Liver (tissue), 9 donors: ENCODE results near the gene PJVK. TPM values are rescaled to one million over a fixed set of nuclear protein-coding genes. Genes with fewer than 3 reads are reported as not detected.

ENCODE experiments used
- DNase-seq: peaks from one replicate; pipeline ENCODE4 v3.0.0-alpha.2; 2017; ENCODE audit warnings: low spot score
- H3K27ac ChIP-seq, 2 donors: one replicate each; pipeline ENCODE4 v1.7.0; 2013; ENCODE audit warnings: inconsistent platforms in 2 of 2, low read length in 2 of 2, control low read depth in 1 of 2, low read depth in 1 of 2, mild to moderate bottlenecking in 1 of 2
- H3K27me3 ChIP-seq, 4 donors: one replicate each; pipeline versions ENCODE4 v1.6.1 to v1.7.0; 2013; ENCODE audit warnings: low read length in 3 of 4, inconsistent platforms in 1 of 4, mild to moderate bottlenecking in 1 of 4, moderate library complexity in 1 of 4; ENCODE audit not compliant: control insufficient read depth in 4 of 4, insufficient read depth in 4 of 4
- H3K36me3 ChIP-seq, 4 donors: one replicate each; pipeline versions ENCODE4 v1.6.1 to v1.7.0; 2013; ENCODE audit warnings: low read length in 3 of 4, mild to moderate bottlenecking in 3 of 4, low read depth in 1 of 4, moderate library complexity in 1 of 4; ENCODE audit not compliant: control insufficient read depth in 4 of 4, insufficient read depth in 3 of 4
- H3K4me1 ChIP-seq, 4 donors: one replicate each; pipeline versions ENCODE4 v1.6.1 to v1.7.0; 2013; ENCODE audit warnings: low read length in 3 of 4, mild to moderate bottlenecking in 3 of 4, moderate library complexity in 1 of 4; ENCODE audit not compliant: control insufficient read depth in 4 of 4, insufficient read depth in 4 of 4
- H3K4me3 ChIP-seq, 3 donors: one replicate each; pipeline versions ENCODE4 v1.6.1 to v1.7.0; 2013; ENCODE audit warnings: low read length in 3 of 3, control low read depth in 1 of 3, low read depth in 1 of 3, mild to moderate bottlenecking in 1 of 3
- H3K9ac ChIP-seq, 2 donors: one replicate each; pipeline ENCODE4 v1.7.0; 2013; ENCODE audit warnings: low read length in 2 of 2, mild to moderate bottlenecking in 2 of 2, moderate library complexity in 2 of 2, control low read depth in 1 of 2, low read depth in 1 of 2
- H3K9me3 ChIP-seq, 4 donors: one replicate each; pipeline versions ENCODE4 v1.6.1 to v1.7.0; 2013; ENCODE audit warnings: low read length in 3 of 4; ENCODE audit not compliant: control insufficient read depth in 4 of 4
- ATF3 ChIP-seq: IDR thresholded peaks from 2 replicates; pipeline ENCODE4 v1.6.1; 2016; ENCODE audit warnings: antibody characterized with exemption
- CTCF ChIP-seq: fragments of 150-350 bp; IDR thresholded peaks from 2 replicates; pipeline ENCODE4 v1.5.1; 2017; ENCODE audit warnings: improper control_type of control experiment, low read depth, low read length; ENCODE audit not compliant: missing input control
- EGR1 ChIP-seq, 2 donors: IDR thresholded peaks; 2 replicates each; pipeline ENCODE4 v1.6.1; 2016 to 2018; ENCODE audit warnings: antibody characterized with exemption in 2 of 2, low read depth in 2 of 2
- FOXA1 ChIP-seq: IDR thresholded peaks from 2 replicates; pipeline ENCODE4 v1.6.1; 2016; ENCODE audit warnings: antibody characterized with exemption
- FOXA2 ChIP-seq: IDR thresholded peaks from 2 replicates; pipeline ENCODE4 v1.6.1; 2016; ENCODE audit warnings: antibody characterized with exemption
- GABPA ChIP-seq, 2 donors: IDR thresholded peaks in 1 of 2; conservative IDR thresholded peaks in 1 of 2; 2 replicates each; pipeline ENCODE4 v1.6.1; 2016; ENCODE audit warnings: antibody characterized with exemption in 2 of 2, mild to moderate bottlenecking in 1 of 2, moderate library complexity in 1 of 2
- HNF4A ChIP-seq, 2 donors: conservative IDR thresholded peaks; 2 replicates each; pipeline ENCODE4 v1.6.1; 2016; ENCODE audit warnings: antibody characterized with exemption in 2 of 2, mild to moderate bottlenecking in 2 of 2
- HNF4G ChIP-seq: IDR thresholded peaks from 2 replicates; pipeline ENCODE4 v1.6.1; 2016; ENCODE audit warnings: antibody characterized with exemption
- JUND ChIP-seq, 2 donors: IDR thresholded peaks; 2 replicates each; pipeline ENCODE4 v1.6.1; 2016; ENCODE audit warnings: antibody characterized with exemption in 2 of 2
- MAX ChIP-seq: IDR thresholded peaks from 2 replicates; pipeline ENCODE4 v1.6.1; 2016; ENCODE audit warnings: antibody characterized with exemption
- NR2F2 ChIP-seq: IDR thresholded peaks from 2 replicates; pipeline ENCODE4 v1.6.1; 2016; ENCODE audit warnings: antibody characterized with exemption
- RAD21 ChIP-seq, 2 donors: IDR thresholded peaks; 2 replicates each; pipeline ENCODE4 v1.6.1; 2016; ENCODE audit warnings: antibody characterized with exemption in 2 of 2, mild to moderate bottlenecking in 2 of 2
- REST ChIP-seq: IDR thresholded peaks from 2 replicates; pipeline ENCODE4 v1.6.1; 2016; ENCODE audit warnings: antibody characterized with exemption, mild to moderate bottlenecking
- RXRA ChIP-seq, 2 donors: IDR thresholded peaks; 2 replicates each; pipeline ENCODE4 v1.6.1; 2017 to 2018; ENCODE audit warnings: antibody characterized with exemption in 2 of 2, mild to moderate bottlenecking in 1 of 2
- SP1 ChIP-seq: IDR thresholded peaks from 2 replicates; pipeline ENCODE4 v1.6.1; 2018; ENCODE audit warnings: antibody characterized with exemption, mild to moderate bottlenecking
- TAF1 ChIP-seq: conservative IDR thresholded peaks from 2 replicates; pipeline ENCODE4 v1.6.1; 2016; ENCODE audit warnings: antibody characterized with exemption, mild to moderate bottlenecking
- YY1 ChIP-seq: IDR thresholded peaks from 2 replicates; pipeline ENCODE4 v1.6.1; 2016; ENCODE audit warnings: antibody characterized with exemption, mild to moderate bottlenecking
- ZBTB33 ChIP-seq: IDR thresholded peaks from 2 replicates; pipeline ENCODE4 v1.6.1; 2016; ENCODE audit warnings: antibody characterized with exemption
- WGBS: extraction: QIAGEN DNeasy Blood & Tissue Kit; methylation state at CpG from one replicate; pipeline ENCODE4 v1.1.7; 2013; 5-methylcytosine and 5-hydroxymethylcytosine counted together
- polyA plus RNA-seq, 2 donors: library from polyadenylated mRNA; stranded (reverse) in 1 of 2; unstranded in 1 of 2; fragments of 200-250 nt in 1 of 2; fragments of >200 nt in 1 of 2; fragmentation: Nextera tagmentation in 1 of 2; extraction: Ambion mirVana in 1 of 2; gene quantifications; one replicate each; pipeline versions ENCODE4 v1.2.1 to v1.2.3, GENCODE V29; 2013 to 2015
- total RNA-seq, 2 donors: library from RNA; depleted of rRNA; stranded (reverse); fragments of >200 nt; gene quantifications; one replicate each; pipeline ENCODE4 v1.2.3, GENCODE V29; 2014
- donor health status: healthy.
- donor health status: healthy.
- donor health status: healthy.
- donor health status: healthy.
- donor health status: healthy.

Gene PJVK
- total RNA-seq (1 to 10 TPM in 1 of 2 donors, under 1 TPM in 1; 0.70 to 2.3 TPM), polyA plus RNA-seq (1 to 10 TPM in 1 of 2 donors, under 1 TPM in 1; 0.48 to 2.1 TPM)

- H3K9me3 ChIP-seq = no peaks in the 10 kb centered on the region
- H3K36me3 ChIP-seq = peaks cover 0 to 17% (median 12%) of the 10 kb centered on the region in 4 donors
- H3K4me3 ChIP-seq = peak within 1 kb of the TSS; percentile 70 to 90 (median 81)
- peak; percentile 98 for DNase-seq
- H3K27me3 ChIP-seq = no peaks in the 10 kb centered on the region
- no peak for TF ChIP-seq FOXA2
- TF ChIP-seq HNF4G = no peak
- TF ChIP-seq MAX = no peak
- peak; percentile 91 for TF ChIP-seq REST
- no peak for TF ChIP-seq CTCF
- TF ChIP-seq ATF3 = no peak
- TF ChIP-seq JUND (IDR thresholded peaks at IDR 0.05) = peak in 1 of 2 donors; percentile 27
- TF ChIP-seq SP1 = peak; percentile 91
- TF ChIP-seq RAD21 (IDR thresholded peaks at IDR 0.05) = peak; percentile 29 to 52
- peak; percentile 68 for TF ChIP-seq FOXA1
- TF ChIP-seq NR2F2 = peak; percentile 40
- no peak for TF ChIP-seq ZBTB33
- peak; percentile 89 for TF ChIP-seq TAF1
- TF ChIP-seq HNF4A (conservative IDR thresholded peaks at IDR 0.05) = peak in 1 of 2 donors; percentile 41
- TF ChIP-seq GABPA (IDR thresholded peaks at IDR 0.05 in 1 of 2, conservative IDR thresholded peaks at IDR 0.05 in 1 of 2) = no peak
- peak; percentile 71 to 84 for TF ChIP-seq EGR1 (IDR thresholded peaks at IDR 0.05; ENCODE audit: low read depth in 2 of 2)
- TF ChIP-seq YY1 = peak; percentile 86
- TF ChIP-seq RXRA (IDR thresholded peaks at IDR 0.05) = peak; percentile 5 to 28
- peak within 1 kb of the TSS; percentile 99 to 100 for H3K27ac ChIP-seq
- H3K9ac ChIP-seq = peak within 1 kb of the TSS; percentile 87 to 93
- peaks cover 2 to 27% (median 20%) of the 10 kb centered on the region in 4 donors for H3K4me1 ChIP-seq
- under 1% methylated on average over 76 of the region's 76 CpGs for whole genome bisulfite sequencing
Observed at GRCh38 chr2:178450774-178451525, at the start of gene PJVK, which contains the start of gene PRKRA. Gene PJVK (plus strand): TSS chr2:178451378. CDS start chr2:178453410, 2,032 bp downstream. Gene PRKRA (minus strand): TSS chr2:178451175. CDS start chr2:178451030, 145 bp downstream.
